Bronchial epithelial cell (primary cell): ENCODE results near the gene IMPDH2. TPM values are rescaled to one million over a fixed set of nuclear protein-coding genes. Genes with fewer than 3 reads are reported as not detected.
A peak's percentile ranks its signal among the peaks of the same experiment; 100 is the strongest.

Experiments used
- DNase-seq: peaks from one replicate; pipeline ENCODE4 v3.0.0-alpha.2; 2010; ENCODE audit warnings: low read depth
- FAIRE-seq: peaks from 2 replicates; lab custom pipeline; 2011; peaks lifted over from hg19 to GRCh38; lab: Jason Lieb, UNC
- H3K27me3 ChIP-seq: 2 replicates; pipeline ENCODE4 v1.5.1; 2011; ENCODE audit warnings: low read length; ENCODE audit not compliant: control insufficient read depth, insufficient read depth
- H3K36me3 ChIP-seq: 2 replicates; pipeline ENCODE4 v1.5.1; 2011; ENCODE audit warnings: low read length; ENCODE audit not compliant: control insufficient read depth, insufficient read depth
- H3K4me3 ChIP-seq: 2 replicates; pipeline ENCODE4 v1.5.1; 2011; ENCODE audit warnings: mild to moderate bottlenecking, low read depth, low read length, control low read depth
- CTCF ChIP-seq: IDR thresholded peaks from 2 replicates; pipeline ENCODE4 v1.5.1; 2011; ENCODE audit warnings: mild to moderate bottlenecking, moderate library complexity, low read length, control low read depth, inconsistent platforms; ENCODE audit not compliant: insufficient read depth, severe bottlenecking
- total RNA-seq: library from RNA; depleted of rRNA; stranded (reverse); fragments of >200 nt; gene quantifications from 2 replicates; pipeline ENCODE4 v1.2.1, GENCODE V29; 2014

IMPDH2 gene
- total RNA-seq, 1 donor from 2014 or later, result 478 TPM

DNA sequence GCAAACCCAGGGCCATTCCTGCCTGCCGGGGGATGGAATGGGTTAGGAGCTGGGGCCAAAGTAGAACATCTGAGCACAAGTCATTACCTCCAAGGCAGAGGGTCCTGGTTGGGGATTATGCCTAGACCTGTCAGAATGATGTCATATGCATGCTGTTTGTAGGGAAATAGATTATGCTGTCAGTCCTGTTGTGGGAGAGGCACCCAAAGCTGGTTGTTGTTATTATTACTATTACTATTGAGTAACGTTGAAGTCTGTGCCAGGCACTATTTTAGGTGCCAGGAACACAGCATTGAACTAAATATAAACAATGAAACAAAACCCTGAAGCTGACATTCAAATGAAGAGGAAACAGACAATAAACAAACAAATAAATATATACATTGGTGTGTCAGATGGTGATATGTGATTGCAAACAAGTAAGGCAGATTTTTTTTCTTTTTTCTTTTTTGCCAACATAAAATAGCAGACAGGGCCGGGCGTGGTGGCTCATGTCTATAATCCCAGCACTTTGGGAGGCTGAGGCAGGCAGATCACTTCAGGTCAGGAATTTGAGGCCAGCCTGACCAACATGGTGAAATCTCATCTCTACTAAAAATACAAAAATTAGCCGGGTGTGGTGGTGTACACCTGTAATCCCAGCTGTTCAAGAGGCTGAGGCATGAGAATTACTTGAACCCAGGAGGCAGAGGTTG lies 37.2 kb downstream of the IMPDH2 start:
- FAIRE-seq (no peak), DNase-seq (peak; percentile 51)
- no peaks in the 10 kb centered on the region for H3K27me3 ChIP-seq
- H3K4me3 ChIP-seq, result no peak overlapping the region
- no peaks in the 10 kb centered on the region for H3K36me3 ChIP-seq
- TF ChIP-seq CTCF, result no peak

DNA sequence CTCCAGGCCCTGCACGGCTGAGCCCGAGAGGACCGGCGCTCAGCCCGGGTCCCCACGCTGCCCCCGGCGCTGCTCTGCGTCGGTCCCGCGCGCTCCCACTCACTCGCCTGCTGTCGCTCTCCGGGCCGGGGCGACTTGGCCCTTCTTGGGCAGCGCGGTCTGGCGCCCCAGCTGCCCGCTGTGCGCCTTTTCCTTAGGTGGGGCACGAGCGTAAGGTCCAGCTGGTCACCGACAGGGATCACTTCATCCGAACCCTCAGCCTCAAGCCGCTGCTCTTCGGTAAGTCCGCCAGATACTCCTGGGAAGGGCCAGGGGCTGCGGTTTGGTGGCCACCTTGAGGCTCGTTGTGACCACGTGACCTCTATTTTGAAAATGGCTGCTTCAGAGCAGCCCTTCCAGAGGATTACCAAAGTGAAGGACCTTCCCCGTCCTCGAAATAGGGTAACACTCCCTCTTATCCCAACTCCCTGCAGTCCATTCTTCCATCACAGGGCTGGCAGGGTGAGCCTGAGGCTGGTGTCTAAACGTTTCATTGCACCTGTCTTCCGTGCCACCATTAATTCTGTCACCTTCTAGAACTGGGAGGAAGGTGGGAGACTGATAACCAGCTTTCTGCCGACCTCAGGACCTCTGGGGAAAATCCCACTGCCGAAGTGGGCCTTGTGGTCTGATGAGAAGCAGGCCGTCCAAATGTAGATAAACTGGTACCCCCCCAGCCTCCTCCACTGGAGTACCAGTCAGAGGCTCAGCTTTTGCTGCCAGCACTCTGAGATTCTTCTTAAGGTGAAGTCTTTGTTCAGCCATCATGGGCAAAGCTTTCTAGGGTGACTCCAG lies 38.3 kb downstream of the IMPDH2 start:
- Histone ChIP-seq H3K36me3 (no peaks in the 10 kb centered on the region), H3K27me3 (no peaks in the 10 kb centered on the region), H3K4me3 (peak overlapping the region; percentile 79)
- DNase-seq (no peak), FAIRE-seq (no peak)
- no peak for TF ChIP-seq CTCF

GRCh38 chr3:48989796-48990635 lies 39.2 kb downstream of the IMPDH2 start, which contains the start of gene P4HTM:
Gene P4HTM (plus strand): TSS chr3:48990241. CDS start chr3:48990257, 16 bp downstream.
- H3K27me3 ChIP-seq, result no peaks in the 10 kb centered on the region
- TF ChIP-seq CTCF, result peak; percentile 42
- H3K4me3 ChIP-seq, result peak within 1 kb of the TSS; percentile 79
- DNase-seq, result peak; percentile 63
- FAIRE-seq, result no peak
- peaks cover 1% of the 10 kb centered on the region for H3K36me3 ChIP-seq

DNA sequence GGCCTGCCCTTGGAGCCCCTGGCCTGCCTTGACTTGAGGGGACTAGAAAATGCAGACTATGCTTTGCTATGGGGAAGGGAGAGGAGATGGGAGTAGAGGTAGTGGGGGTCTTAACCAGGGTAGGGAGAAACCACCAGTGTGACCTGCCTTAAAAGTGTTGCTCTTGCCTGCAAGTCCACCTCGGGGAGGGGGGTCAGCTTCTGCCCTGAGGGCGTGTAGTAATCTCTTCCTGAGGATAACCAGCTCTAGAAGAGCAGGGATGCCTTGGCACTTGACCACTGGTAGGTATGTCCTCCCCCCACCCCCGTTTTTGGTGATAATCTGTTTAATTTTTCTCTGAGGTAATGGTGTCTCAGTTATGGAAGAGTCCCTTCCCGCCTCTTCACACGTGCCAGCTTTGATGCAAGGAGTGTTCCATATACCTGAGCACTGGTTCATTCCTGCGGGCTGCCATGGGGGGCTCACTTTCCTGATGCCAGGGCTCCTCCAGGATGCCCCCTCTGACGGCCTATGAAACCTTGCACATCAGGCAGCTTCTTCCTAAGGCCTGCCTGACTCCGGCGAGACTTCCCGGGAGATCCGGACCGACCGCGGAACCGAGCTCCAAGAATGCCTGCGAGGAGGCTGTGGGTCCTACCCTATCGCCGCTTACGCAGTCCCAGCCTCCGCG lies 39.9 kb downstream of the IMPDH2 start:
- TF ChIP-seq CTCF, result no peak
- Histone ChIP-seq H3K27me3 (no peaks in the 10 kb centered on the region), H3K4me3 (peak overlapping the region; percentile 79), H3K36me3 (peaks cover 1% of the 10 kb centered on the region)
- FAIRE-seq (no peak), DNase-seq (no peak)

DNA sequence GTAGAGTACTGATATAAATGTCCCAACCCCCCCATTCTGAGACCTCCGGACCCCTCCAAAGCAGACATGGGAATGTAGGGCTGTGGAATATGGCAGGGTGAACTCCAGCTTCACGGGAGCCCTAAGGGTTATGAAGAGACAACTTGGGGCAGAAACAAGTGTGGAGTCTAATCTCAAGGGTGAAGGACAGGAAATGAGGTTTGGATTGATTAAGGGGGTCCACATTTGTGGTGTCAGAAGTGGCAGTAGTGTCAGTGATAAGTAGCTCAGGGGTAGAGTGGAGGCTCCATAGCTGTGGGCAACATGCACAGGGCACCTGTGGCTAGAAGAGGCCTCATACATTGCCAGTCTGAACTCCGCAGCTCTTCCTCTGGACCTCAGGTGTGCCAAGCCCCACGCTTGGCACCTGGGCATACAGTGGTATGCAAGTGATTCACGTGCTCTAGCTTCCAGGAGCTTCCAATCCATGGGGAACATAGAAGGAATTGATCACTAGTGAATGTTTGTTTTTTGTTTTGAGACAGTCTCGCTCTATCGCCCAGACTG lies 43.3 kb downstream of the IMPDH2 start:
- H3K36me3 ChIP-seq, result peaks cover 11% of the 10 kb centered on the region
- no peak for DNase-seq
- no peak overlapping the region for H3K4me3 ChIP-seq
- no peak for TF ChIP-seq CTCF
- no peak for FAIRE-seq
- H3K27me3 ChIP-seq, result no peaks in the 10 kb centered on the region
